Measurements from ENCODE around the gene AZIN2. TPM values are rescaled to one million over a fixed set of nuclear protein-coding genes. Genes with fewer than 3 reads are reported as not detected.

AZIN2 gene
- total RNA-seq, 2 experiments from 2014 or later = 0.27 to 0.63 TPM

- intact Hi-C loops (cut with micrococcal nuclease; ENCODE audit: unreplicated experiment) = loop anchor here (5.0 kb wide), 1 partner anchor 376 kb away; no protein-coding TSS in a partner anchor
- H3K4me1 ChIP-seq (ENCODE audit: insufficient read depth, low read length, poor library complexity, severe bottlenecking) = peaks cover 17% of the 10 kb centered on the region
- POLR2A ChIA-PET = interaction anchor here (0.7 to 1.3 kb wide), 4 partner anchors 28 to 607 kb away, joined by 3 to 7 read pairs (median 4); no protein-coding TSS in a partner anchor
- no peaks in the 10 kb centered on the region for H3K9me2 ChIP-seq (ENCODE audit: insufficient read depth, low read length)
- H3K4me2 ChIP-seq (ENCODE audit: low read length) = peak overlapping the region; percentile 38
- TF ChIP-seq CTCF (conservative IDR thresholded peaks at IDR 0.05; ENCODE audit: low read length) (no peak), EZH2phosphoT487 (IDR thresholded peaks at IDR 0.05; ENCODE audit: borderline replicate concordance, low read depth, low read length) (no peak)
- H4K20me1 ChIP-seq (ENCODE audit: insufficient read depth, low read length) = no peaks in the 10 kb centered on the region
- no peak overlapping the region for H3K4me3 ChIP-seq (ENCODE audit: low read depth, low read length, poor library complexity, severe bottlenecking)
- H3K27ac ChIP-seq (ENCODE audit: low read depth, low read length, poor library complexity, severe bottlenecking) = no peak overlapping the region
- H3K79me2 ChIP-seq (ENCODE audit: insufficient read depth, low read depth, low read length) = no peaks in the 10 kb centered on the region
- CTCF ChIA-PET (ENCODE audit: unreplicated experiment) = no interaction called here
- no peak overlapping the region; the same call in 1 of the 2 replicates for H2AFZ ChIP-seq (ENCODE audit: low read length)
- no peaks in the 10 kb centered on the region for H3K36me3 ChIP-seq (ENCODE audit: insufficient read depth, low read length)
- H3K9me3 ChIP-seq (ENCODE audit: low read length) = no peaks in the 10 kb centered on the region
- BruUV-seq (replicated peaks) = no TSS peak
- DNase-seq (ENCODE audit: low spot score) = peak; percentile 62
Observed at GRCh38 chr1:33088119-33088906, 7.4 kb downstream of the AZIN2 start.

GRCh38 chr1:33089457-33089856 is 8.5 kb downstream of the AZIN2 start:
- Histone ChIP-seq H3K4me3 (ENCODE audit: low read depth, low read length, poor library complexity, severe bottlenecking) (no peak overlapping the region), H2AFZ (ENCODE audit: low read length) (no peak overlapping the region), H4K20me1 (ENCODE audit: insufficient read depth, low read length) (no peaks in the 10 kb centered on the region), H3K36me3 (ENCODE audit: insufficient read depth, low read length) (no peaks in the 10 kb centered on the region), H3K27ac (ENCODE audit: low read depth, low read length, poor library complexity, severe bottlenecking) (no peak overlapping the region), H3K4me1 (ENCODE audit: insufficient read depth, low read length, poor library complexity, severe bottlenecking) (peaks cover 17% of the 10 kb centered on the region), H3K9me2 (ENCODE audit: insufficient read depth, low read length) (no peaks in the 10 kb centered on the region), H3K79me2 (ENCODE audit: insufficient read depth, low read depth, low read length) (no peaks in the 10 kb centered on the region), H3K9me3 (ENCODE audit: low read length) (no peaks in the 10 kb centered on the region), H3K4me2 (ENCODE audit: low read length) (no peak overlapping the region)
- ChIA-PET CTCF (ENCODE audit: unreplicated experiment) (no interaction called here), POLR2A (no interaction called here)
- intact Hi-C loops (cut with micrococcal nuclease; ENCODE audit: unreplicated experiment) = loop anchor here (5.0 kb wide), 1 partner anchor 377 kb away; no protein-coding TSS in a partner anchor
- BruUV-seq (replicated peaks) = no TSS peak
- no peak for DNase-seq (ENCODE audit: low spot score)
- TF ChIP-seq EZH2phosphoT487 (IDR thresholded peaks at IDR 0.05; ENCODE audit: borderline replicate concordance, low read depth, low read length) (no peak), CTCF (conservative IDR thresholded peaks at IDR 0.05; ENCODE audit: low read length) (no peak)

- intact Hi-C loops (cut with micrococcal nuclease; ENCODE audit: unreplicated experiment) = no loop called here
- no peaks in the 10 kb centered on the region for H3K9me3 ChIP-seq (ENCODE audit: low read length)
Observed at GRCh38 chr1:33092438-33092837, 11.5 kb downstream of the AZIN2 start.

More at GRCh38 chr1:33092438-33092837, 11.5 kb downstream of the AZIN2 start:
- peaks cover 17% of the 10 kb centered on the region for H3K4me1 ChIP-seq (ENCODE audit: insufficient read depth, low read length, poor library complexity, severe bottlenecking)
- no peak overlapping the region for H3K4me3 ChIP-seq (ENCODE audit: low read depth, low read length, poor library complexity, severe bottlenecking)
- H3K36me3 ChIP-seq (ENCODE audit: insufficient read depth, low read length) = no peaks in the 10 kb centered on the region
- ChIA-PET CTCF (ENCODE audit: unreplicated experiment) (no interaction called here), POLR2A (no interaction called here)
- no TSS peak for BruUV-seq (replicated peaks)
- H2AFZ ChIP-seq (ENCODE audit: low read length) = no peak overlapping the region
- H3K4me2 ChIP-seq (ENCODE audit: low read length) = no peak overlapping the region
- H3K9me2 ChIP-seq (ENCODE audit: insufficient read depth, low read length) = no peaks in the 10 kb centered on the region
- DNase-seq (ENCODE audit: low spot score) = no peak
- no peak overlapping the region for H3K27ac ChIP-seq (ENCODE audit: low read depth, low read length, poor library complexity, severe bottlenecking)
- no peak for TF ChIP-seq EZH2phosphoT487 (IDR thresholded peaks at IDR 0.05; ENCODE audit: borderline replicate concordance, low read depth, low read length)
- TF ChIP-seq CTCF (conservative IDR thresholded peaks at IDR 0.05; ENCODE audit: low read length) = no peak
- no peaks in the 10 kb centered on the region for H3K79me2 ChIP-seq (ENCODE audit: insufficient read depth, low read depth, low read length)
- H4K20me1 ChIP-seq (ENCODE audit: insufficient read depth, low read length) = no peaks in the 10 kb centered on the region
